GM23338 (cell line): ENCODE results near the gene LINGO1.

Experiments
- CREB1 ChIP-seq: fragments of 250-450 bp; sonication (Bioruptor Pico); IDR thresholded peaks from 2 replicates; pipeline ENCODE4 v1.5.0; 2020; ENCODE audit warnings: low read depth, mild to moderate bottlenecking, moderate library complexity
- CTCF ChIP-seq, 2 experiments: fragments of 200-600 bp in 1 of 2; sonication (generic) in 1 of 2; conservative IDR thresholded peaks; 2 replicates each; pipeline versions ENCODE4 v1.5.1 to v1.6.1; 2016 to 2017; ENCODE audit warnings: antibody characterized with exemption in 2 of 2, low read depth in 2 of 2, mild to moderate bottlenecking in 2 of 2, moderate library complexity in 1 of 2
- EZH2 ChIP-seq: fragments of 200-600 bp; sonication (generic); IDR thresholded peaks from one replicate; pipeline ENCODE4 v1.8.0; 2017; ENCODE audit warnings: antibody characterized with exemption, mild to moderate bottlenecking, low read depth; ENCODE audit not compliant: unreplicated experiment
- REST ChIP-seq: IDR thresholded peaks from one replicate; pipeline ENCODE4 v1.6.1; 2018; ENCODE audit warnings: antibody characterized with exemption; ENCODE audit not compliant: unreplicated experiment
- ZNF331 ChIP-seq: fragments of 250-450 bp; sonication (Bioruptor Pico); IDR thresholded peaks from 2 replicates; pipeline ENCODE4 v1.5.0; 2020; ENCODE audit warnings: low read depth, mild to moderate bottlenecking, moderate library complexity

DNA sequence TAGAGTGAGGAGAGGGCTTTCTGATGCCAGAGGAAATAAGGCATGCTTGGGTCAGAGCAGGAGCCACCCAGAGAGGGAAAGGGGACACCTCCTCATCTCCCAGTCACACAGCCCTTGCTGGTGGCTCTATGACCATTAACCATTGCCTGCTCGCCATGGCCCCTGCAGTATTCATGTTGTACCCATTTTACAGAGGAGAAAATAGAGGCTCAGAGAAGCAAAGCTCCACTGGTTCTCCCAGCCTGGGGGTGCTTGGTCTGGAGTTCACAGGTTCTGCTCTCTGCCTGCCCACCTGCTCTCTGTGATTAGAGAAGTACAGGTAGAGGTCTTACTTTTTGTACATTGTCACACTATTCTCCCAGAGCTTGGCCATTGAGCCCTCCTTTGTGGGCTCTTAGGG is 56.2 kb downstream of the LINGO1 start:
- TF ChIP-seq CTCF (conservative IDR thresholded peaks at IDR 0.05; ENCODE audit: low read depth in 2 of 2) (no peak), EZH2 (no peak), CREB1 (CRISPR knock-in tag) (no peak), ZNF331 (CRISPR knock-in tag) (no peak), REST (no peak)
